Raji (cell line): ENCODE data around the gene TOMM34.
A peak's percentile ranks its signal among the peaks of the same experiment; 100 is the strongest.

Source experiments
- POLR2A ChIP-seq: IDR thresholded peaks from 2 replicates; pipeline ENCODE4 v1.6.1; 2011; ENCODE audit warnings: low read depth, low read length, control low read depth; ENCODE audit not compliant: insufficient read depth

TOMM34 gene, protein sequence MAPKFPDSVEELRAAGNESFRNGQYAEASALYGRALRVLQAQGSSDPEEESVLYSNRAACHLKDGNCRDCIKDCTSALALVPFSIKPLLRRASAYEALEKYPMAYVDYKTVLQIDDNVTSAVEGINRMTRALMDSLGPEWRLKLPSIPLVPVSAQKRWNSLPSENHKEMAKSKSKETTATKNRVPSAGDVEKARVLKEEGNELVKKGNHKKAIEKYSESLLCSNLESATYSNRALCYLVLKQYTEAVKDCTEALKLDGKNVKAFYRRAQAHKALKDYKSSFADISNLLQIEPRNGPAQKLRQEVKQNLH

DNA sequence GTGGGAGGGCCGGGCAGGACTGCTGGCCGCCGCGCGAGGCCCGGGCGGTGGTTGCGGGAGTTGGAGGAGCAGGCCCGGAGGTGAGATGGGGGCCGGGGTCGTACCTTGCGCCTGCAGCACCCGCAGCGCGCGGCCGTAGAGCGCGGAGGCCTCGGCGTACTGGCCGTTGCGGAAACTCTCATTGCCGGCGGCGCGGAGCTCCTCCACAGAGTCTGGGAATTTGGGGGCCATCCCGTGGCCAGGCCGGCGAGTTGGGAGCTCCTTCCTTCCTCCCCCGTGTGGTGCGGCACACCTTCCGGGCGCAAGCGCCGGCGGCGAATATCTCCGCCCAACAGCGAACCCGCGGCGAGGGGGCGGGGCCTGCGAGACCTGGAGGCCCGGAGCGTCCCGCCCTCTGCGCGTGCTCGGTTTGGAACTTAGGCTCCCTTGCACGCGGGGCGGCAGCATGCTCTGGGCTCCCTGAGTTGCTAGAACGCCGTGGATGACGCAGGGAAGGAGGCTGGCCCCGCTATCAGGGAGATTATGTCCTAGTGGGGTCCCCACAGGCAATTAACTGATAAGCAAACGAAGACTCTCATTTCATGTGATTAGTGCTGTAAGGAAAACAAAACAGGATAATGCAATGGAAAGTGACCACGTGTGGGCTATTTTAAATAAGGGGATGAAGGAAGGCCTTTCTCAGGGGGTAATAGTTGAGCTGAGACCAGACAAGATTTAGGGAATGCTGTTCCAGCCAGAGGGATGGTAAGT is at the start of gene TOMM34:
Gene TOMM34 (minus strand): TSS at position 295 of the 750 bp plus-strand sequence. CDS start 64 bp downstream, at position 231.
- TF ChIP-seq POLR2A, result peak; percentile 90

DNA sequence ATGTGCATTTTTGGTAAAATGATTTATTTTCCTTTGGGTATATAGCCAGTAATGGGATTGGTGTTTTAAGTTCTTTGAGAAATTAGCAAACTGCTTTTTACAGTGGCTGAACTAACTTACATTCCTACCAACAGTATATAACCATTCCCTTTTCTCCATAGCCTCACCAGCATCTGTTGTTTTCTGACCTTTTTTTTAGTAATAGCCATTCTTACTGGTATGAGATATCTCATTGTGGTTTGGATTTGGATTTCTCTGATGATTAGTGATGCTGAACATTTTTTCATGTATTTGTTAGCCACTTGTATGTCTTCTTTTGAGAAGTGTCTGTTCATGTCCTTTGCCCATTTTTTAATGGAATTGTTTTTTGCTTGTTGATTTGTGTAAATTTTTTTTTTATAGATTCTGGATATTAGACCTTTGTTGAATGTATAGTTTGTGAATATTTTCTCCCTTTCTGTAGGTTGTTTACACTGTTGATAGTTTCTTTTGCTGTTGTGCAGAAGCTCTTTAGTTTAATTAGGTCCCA is 48.4 kb upstream of the TOMM34 start:
- no peak for TF ChIP-seq POLR2A

DNA sequence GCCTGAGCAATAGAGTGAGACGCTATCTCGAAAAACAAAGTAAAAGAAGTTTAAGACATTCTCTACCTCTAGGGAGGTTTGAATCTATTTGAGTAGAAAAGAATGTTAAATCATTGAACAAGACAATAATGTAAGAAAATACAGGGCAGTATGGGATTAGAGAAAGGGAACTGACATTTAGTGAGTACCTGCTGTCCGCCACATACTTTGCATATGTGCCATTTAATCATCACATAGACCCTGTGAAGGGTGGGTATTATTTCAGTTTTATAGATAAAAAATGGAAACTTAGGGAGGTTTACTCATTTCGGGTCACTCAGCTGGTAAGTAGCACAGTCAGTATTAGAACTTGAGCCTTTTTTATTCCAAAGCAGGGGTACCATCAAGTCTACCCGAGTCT is 37.5 kb upstream of the TOMM34 start:
- TF ChIP-seq POLR2A, result no peak

DNA sequence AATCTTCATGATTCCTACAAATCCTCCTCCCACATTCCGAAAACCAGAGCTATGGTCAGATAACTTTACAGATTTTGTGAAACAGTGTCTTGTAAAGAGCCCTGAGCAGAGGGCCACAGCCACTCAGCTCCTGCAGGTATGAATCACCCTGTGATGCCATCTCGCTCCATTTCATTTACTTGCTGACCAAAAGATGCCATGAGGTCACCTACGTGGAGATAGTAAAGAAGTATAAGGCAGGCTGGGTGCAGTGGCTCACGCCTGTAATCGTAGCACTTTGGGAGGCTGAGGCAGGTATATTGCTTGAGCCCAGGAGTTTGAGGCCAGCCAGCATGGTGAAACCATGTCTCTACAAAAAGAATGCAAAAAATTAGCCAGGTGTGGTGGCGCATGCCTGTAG is 37.0 kb upstream of the TOMM34 start:
- no peak for TF ChIP-seq POLR2A

DNA sequence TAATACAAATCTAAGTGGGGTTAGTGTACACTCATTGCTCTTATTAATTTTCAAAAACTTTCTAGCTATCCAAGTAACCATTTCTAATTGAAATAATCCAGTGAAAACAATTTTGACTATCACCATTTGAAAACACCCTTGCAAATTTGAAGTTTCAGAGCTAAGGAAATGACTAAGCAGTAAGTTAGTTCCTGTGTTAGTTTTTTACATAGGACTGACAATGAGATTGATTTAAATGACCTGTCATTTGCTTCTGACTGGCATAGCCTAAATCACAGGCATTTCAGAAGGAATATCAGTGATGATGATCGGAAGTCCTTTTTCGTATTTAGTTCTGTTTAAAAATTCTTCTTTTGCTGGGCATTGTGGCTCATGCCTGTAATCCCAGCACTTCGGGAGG is 33.1 kb upstream of the TOMM34 start:
- no peak for TF ChIP-seq POLR2A

DNA sequence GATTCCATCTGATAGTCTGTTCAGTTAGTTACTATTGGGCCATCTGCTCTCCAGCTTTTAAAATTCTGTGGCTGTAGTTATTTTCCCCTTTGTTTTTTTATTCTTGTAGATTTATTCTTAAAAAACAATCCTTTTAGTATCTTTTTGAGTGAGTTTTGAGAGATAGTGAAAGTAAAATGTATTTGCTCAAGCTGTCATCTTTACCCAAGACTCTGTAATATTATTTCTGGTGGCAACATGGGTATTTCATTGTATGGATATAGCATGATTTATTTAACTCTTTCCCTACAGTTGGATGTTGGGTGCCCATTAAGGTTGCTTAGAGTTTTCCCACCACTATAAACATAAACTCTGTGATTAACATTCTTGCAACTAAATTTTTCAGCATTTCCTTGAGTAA is 30.8 kb upstream of the TOMM34 start:
- no peak for TF ChIP-seq POLR2A

DNA sequence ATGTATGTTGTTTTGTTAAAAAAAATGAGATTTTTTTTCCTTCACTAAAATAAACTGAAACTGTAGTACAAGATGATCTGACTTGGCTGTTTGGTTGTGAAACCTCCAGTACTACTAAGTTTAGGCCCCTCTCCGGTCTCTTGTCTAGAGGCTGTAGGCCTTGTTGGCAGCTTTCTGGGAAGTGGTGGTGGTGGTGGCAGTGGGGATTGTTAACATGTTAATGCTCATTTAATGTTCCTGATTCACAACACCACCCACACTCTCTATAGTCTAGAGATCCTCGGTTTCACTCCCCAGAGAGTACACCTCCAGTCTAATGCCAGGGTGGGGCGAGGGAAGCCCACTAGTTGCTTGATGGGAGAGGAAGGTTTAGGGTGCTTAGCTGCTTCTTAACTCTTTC is 30.2 kb upstream of the TOMM34 start:
- no peak for TF ChIP-seq POLR2A

DNA sequence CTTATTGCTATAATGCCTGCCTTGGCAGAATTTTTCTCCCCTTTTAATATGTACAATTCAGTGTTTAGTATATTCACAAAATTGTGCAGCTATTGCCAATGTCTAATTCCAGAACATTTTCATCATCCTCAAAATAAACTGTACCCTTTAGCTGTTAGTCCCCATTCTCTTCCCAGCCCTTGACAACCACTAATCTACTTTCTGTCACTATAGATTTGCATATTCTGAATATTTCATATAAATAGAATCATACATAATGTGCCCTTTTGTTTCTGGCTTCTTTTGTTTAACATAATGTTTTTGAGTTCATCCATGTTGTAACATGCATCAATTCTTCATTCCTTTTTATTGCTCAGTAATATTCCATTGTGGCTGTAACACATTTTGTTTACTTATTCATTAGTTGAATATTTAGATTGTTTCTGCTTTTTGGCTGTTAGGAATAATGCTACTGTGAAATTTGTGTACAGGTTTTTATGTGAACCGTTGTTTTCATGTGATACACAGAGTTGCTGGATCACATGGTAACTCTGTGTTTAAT is 28.5 kb upstream of the TOMM34 start:
- no peak for TF ChIP-seq POLR2A

DNA sequence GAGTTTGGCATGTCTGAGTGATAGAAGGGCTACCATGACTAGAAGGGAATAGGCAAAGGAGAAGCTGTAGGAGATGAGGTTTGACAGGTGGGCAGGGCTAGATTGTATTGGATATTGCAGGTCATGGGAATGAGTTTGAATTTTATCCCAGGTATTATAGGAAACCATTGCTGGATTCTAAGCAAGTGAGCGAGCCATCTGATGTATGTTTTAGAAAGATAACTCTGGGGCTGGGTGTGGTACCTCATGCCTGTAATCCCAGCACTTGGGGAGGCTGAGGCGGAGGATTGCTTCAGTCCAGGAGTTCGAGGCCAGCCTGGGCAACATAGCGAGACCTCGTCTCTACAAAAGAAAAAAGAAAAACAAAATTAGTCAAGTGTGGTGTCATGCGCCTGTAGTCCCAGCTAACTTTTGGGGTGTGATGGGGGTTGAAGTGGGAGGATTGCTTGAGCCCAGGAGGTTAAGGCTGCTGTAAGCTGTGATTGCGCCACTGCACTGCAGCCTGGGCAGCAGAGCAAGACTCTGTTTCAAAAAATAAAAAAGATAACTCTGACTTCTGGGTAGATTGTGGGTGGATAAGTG is 23.0 kb upstream of the TOMM34 start:
- no peak for TF ChIP-seq POLR2A

DNA sequence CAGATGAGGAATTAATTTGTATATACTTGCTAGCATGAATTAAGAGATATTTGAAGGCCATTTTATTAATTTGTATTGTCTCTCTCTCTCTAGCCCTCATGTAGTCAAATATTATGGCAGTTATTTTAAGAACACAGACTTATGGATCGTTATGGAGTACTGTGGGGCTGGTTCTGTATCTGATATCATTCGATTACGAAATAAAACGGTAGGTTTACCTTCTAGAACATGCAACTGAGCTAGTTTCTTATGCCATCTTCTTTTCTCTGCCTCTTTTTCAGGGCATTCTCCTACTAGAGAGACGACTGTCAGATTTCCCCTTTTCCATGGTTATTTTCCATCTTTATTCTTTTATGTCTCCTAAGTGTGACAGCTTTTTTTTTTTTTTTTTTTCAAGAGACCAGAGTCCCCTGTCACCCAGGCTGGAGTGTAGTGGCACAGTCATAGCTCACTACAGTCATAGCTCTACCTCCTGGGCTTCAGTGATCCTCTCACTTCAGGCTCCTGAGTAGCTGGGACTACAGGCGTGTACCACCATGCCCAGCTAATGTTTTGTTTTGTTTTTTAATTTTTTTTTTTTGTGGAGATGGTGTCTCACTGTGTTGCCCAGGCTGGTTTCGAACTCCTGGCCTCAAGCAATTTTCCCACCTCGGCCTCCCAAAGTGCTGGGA is 21.7 kb upstream of the TOMM34 start:
- no peak for TF ChIP-seq POLR2A

DNA sequence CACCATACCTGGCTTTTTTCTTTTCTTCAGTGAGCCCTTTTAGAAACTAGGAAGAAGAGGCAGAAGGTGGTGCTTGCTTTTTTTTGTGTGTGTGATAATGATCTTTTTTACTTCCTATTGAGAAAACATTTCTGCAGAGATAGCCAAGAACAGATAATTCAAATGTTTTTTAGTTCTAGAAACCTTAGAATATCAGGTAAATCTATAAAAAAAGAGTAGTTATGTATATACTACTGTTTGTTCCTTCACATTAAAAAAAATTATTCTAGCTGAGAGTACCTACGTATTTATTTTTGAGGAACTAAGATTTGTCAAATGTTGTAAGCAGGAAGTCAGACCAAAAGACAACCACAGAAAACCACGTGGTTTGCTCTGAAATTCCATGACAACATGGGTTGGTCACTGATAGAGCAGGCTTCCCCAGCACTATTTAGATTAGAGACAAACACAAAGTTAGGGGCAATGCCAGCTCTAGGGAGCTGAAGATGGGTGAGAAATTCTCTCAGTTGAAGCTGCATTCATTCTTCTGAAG is 19.0 kb upstream of the TOMM34 start:
- TF ChIP-seq POLR2A, result no peak

DNA sequence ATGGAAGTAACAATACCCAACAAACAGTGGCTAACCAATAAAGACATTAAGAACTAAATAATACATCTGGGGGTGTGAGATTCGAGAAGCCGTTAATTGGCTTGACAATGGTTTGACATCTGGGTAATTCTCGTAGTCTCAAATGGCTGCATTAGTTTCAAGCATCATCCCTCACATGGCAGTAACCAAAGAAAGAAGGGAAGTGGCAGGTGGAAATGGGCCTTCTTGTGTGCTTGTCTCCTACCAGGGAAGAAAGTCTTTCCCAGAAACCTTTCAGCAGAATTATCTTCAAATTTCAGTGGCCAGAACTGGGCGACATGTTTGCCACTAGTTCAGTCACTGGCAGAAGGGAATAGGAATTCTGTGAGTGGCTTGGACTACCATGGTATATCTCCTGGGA is 16.5 kb upstream of the TOMM34 start:
- TF ChIP-seq POLR2A, result no peak

DNA sequence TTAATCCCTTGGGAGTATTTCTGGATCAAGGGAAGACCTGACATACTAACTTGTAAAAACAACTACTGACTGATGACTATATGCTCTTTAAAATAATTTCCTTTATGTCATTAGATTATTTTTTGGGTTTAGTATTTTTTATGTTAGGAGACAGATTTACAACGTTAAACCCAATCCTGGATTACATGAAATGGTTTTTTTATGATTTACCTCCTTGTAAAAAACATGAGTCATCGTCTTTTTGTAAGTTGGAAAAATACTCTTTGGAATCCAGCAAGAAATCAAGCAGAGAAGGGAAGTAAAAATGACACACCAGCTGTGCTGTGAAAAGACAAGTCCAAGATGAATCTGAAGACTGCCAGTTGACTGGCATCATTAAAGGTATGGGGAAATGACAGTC is 12.9 kb upstream of the TOMM34 start:
- no peak for TF ChIP-seq POLR2A

DNA sequence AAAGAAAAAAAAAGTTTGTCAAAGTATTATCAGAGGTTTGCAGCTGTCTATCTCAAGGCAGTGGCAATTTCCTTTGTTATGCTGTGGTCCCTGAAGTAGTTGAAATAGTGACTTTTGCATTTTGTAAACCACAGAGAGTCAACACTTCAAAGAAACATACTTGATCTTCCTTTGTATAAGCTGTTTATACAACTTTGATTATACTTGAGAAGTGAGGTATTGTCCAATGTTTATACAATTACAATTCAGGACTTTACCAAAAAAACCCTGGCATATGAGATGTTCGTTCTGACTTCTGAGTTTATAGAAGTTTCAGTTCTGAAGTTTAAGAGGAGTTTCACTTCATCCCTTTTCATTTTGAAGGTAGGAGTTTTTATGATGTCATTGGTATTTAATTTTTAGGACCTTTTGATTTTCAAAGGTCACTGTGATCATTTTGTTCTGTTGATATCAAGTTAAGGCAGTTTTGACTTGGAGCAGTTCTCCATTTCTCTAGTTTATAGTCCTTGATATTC is 10.1 kb upstream of the TOMM34 start:
- no peak for TF ChIP-seq POLR2A

DNA sequence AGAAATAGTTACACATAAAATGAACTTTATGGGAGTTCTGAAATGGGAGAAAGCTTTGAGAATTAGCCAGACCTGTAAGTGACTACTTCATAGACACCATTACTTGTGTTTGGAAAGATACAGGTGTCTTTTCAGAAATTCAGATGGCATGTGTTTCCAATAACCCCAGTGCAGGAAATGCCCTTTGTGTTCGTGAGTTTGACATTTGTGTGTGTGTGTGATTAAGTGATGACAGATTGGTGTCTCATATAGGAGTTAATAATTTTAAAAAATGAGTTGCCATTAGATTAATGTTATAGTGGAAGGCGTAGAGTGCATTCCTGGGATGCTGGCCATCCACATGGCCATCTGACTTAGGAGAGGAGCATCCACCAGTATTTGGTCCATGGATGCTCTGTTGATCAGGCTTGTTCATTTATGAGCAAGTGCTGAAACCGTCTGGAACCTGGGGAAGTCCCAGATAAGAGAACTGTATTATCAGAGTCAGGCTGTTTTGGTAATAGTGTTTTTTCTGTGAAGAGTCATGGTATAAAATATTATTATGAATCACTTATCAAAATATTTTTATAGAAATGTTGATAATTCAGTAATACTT is 9.2 kb upstream of the TOMM34 start:
- TF ChIP-seq POLR2A, result no peak
